GM12878 (cell line): ENCODE measurements around the gene VASH1. TPM values are rescaled to one million over a fixed set of nuclear protein-coding genes. Genes with fewer than 3 reads are reported as not detected.

Source experiments
- ATAC-seq: fragments of 200-7000 bp; cut with Tn5 transposase; 3 replicates; pipeline ENCODE4 v1.9.1; 2020; ENCODE audit warnings: mild to moderate bottlenecking, moderate library complexity
- BruUV-seq: library from RNA; stranded (reverse); fragments of 400-500 nt; replicated peaks from 2 replicates; lab custom pipeline; 2021; lab: Mats Ljungman, UMichigan
- CTCF ChIA-PET: fragments of 300-600 bp; sonication (Branson Sonifier 250); formaldehyde crosslinking; extraction: SDS; loops from one replicate; lab custom pipeline; 2021; ENCODE audit warnings: inconsistent platforms; lab: Yijun Ruan, JAX
- POLR2A ChIA-PET: fragments of 350-600 bp; formaldehyde crosslinking; extraction: SDS; loops from one replicate; lab custom pipeline; 2021; ENCODE audit warnings: inconsistent platforms; lab: Charles Lee
- RAD21 ChIA-PET: fragments of 300-600 bp; sonication (Branson Sonifier 250); formaldehyde crosslinking; loops from one replicate; lab custom pipeline; 2023; ENCODE audit warnings: antibody characterized with exemption; ENCODE audit not compliant: unreplicated experiment; lab: Charles Lee
- SMC1A ChIA-PET: fragments of 300-600 bp; sonication (Branson Sonifier 250); formaldehyde crosslinking; loops from one replicate; lab custom pipeline; 2023; ENCODE audit not compliant: unreplicated experiment, uncharacterized antibody; lab: Charles Lee
- DNase-seq: peaks from one replicate; pipeline ENCODE4 v3.0.0-alpha.2; 2011; ENCODE audit warnings: low read depth, low spot score
- FAIRE-seq: peaks from 3 replicates; lab custom pipeline; 2011; peaks lifted over from hg19 to GRCh38; lab: Jason Lieb, UNC
- H2AFZ ChIP-seq: 2 replicates; pipeline ENCODE4 v1.6.0; 2011; ENCODE audit warnings: low read depth, low read length, control low read depth; ENCODE audit not compliant: control insufficient read depth
- H3K27ac ChIP-seq: 2 replicates; pipeline ENCODE4 v1.5.1; 2011; ENCODE audit warnings: control low read depth; ENCODE audit not compliant: control insufficient read depth, insufficient read depth
- H3K27me3 ChIP-seq, 2 experiments: replicated peaks in 1 of 2; 2 replicates each; pipeline versions ENCODE4 v1.6.0 to v1.6.1; 2011; ENCODE audit warnings: low read length in 1 of 2; ENCODE audit not compliant: control insufficient read depth in 2 of 2, insufficient read depth in 2 of 2
- H3K36me3 ChIP-seq, 2 experiments: 2 replicates each; pipeline ENCODE4 v1.5.1; 2011; ENCODE audit warnings: low read length in 1 of 2; ENCODE audit not compliant: control insufficient read depth in 2 of 2, insufficient read depth in 2 of 2
- H3K4me1 ChIP-seq: 2 replicates; pipeline ENCODE4 v1.6.1; 2011; ENCODE audit warnings: mild to moderate bottlenecking, low read length, moderate library complexity, mixed read lengths; ENCODE audit not compliant: control insufficient read depth, insufficient read depth
- H3K4me2 ChIP-seq: 2 replicates; pipeline ENCODE4 v1.6.0; 2011; ENCODE audit warnings: control low read depth; ENCODE audit not compliant: control insufficient read depth, insufficient read depth
- H3K4me3 ChIP-seq: fragments of 200-600 bp; sonication (generic); 2 replicates; pipeline ENCODE4 v1.5.1; 2016
- H3K79me2 ChIP-seq: 2 replicates; pipeline ENCODE4 v1.6.0; 2011; ENCODE audit warnings: low read length; ENCODE audit not compliant: control insufficient read depth, insufficient read depth
- H3K9ac ChIP-seq: 2 replicates; pipeline ENCODE4 v1.8.0; 2011; ENCODE audit warnings: low read length, control low read depth, mixed read lengths; ENCODE audit not compliant: control insufficient read depth, insufficient read depth
- H3K9me3 ChIP-seq: replicated peaks from 3 replicates; pipeline ENCODE4 v1.5.1; 2011; ENCODE audit warnings: mild to moderate bottlenecking, low read length; ENCODE audit not compliant: control insufficient read depth, insufficient read depth
- H4K20me1 ChIP-seq: 2 replicates; pipeline ENCODE4 v1.6.0; 2011; ENCODE audit not compliant: control insufficient read depth, insufficient read depth
- CBX5 ChIP-seq: sonication (generic); IDR thresholded peaks from 2 replicates; pipeline ENCODE4 v1.6.1; 2016; ENCODE audit warnings: low read depth, moderate library complexity, mild to moderate bottlenecking, inconsistent platforms
- CHD2 ChIP-seq: IDR thresholded peaks from 2 replicates; pipeline ENCODE4 v1.6.1; 2011; ENCODE audit warnings: low read depth, low read length, improper control_type of control experiment, borderline replicate concordance
- CREB1 ChIP-seq: IDR thresholded peaks from 2 replicates; pipeline ENCODE4 v1.6.1; 2012; ENCODE audit warnings: low read depth, mild to moderate bottlenecking, inconsistent platforms
- IKZF2 ChIP-seq, 2 experiments: fragments of 450-650 bp; IDR thresholded peaks; 2 replicates each; pipeline ENCODE4 v1.6.1; 2017; ENCODE audit warnings: mild to moderate bottlenecking in 2 of 2, moderate library complexity in 2 of 2
- MEF2A ChIP-seq: IDR thresholded peaks from 2 replicates; pipeline ENCODE4 v1.6.1; 2011; ENCODE audit warnings: low read depth, mild to moderate bottlenecking, low read length, moderate library complexity; ENCODE audit not compliant: insufficient read depth
- MXI1 ChIP-seq: fragments of 150-350 bp; IDR thresholded peaks from 2 replicates; pipeline ENCODE4 v1.6.1; 2011; ENCODE audit warnings: low read depth, mild to moderate bottlenecking, inconsistent platforms, low read length, improper control_type of control experiment
- NFIC ChIP-seq: IDR thresholded peaks from 2 replicates; pipeline ENCODE4 v1.6.1; 2012; ENCODE audit warnings: low read depth, mild to moderate bottlenecking, inconsistent platforms, low read length, moderate library complexity
- NFYA ChIP-seq: IDR thresholded peaks from 2 replicates; pipeline ENCODE4 v1.6.1; 2011; ENCODE audit warnings: low read depth, mild to moderate bottlenecking, low read length, improper control_type of control experiment, borderline replicate concordance
- NKRF ChIP-seq: fragments of 450-650 bp; conservative IDR thresholded peaks from 2 replicates; pipeline ENCODE4 v1.6.1; 2017; ENCODE audit warnings: mild to moderate bottlenecking, moderate library complexity
- NR2C2 ChIP-seq: IDR thresholded peaks from 2 replicates; pipeline ENCODE4 v1.6.1; 2011; ENCODE audit warnings: borderline replicate concordance, low read depth; ENCODE audit not compliant: control insufficient read depth, insufficient read length
- NR2F1 ChIP-seq: fragments of 450-650 bp; conservative IDR thresholded peaks from 2 replicates; pipeline ENCODE4 v1.6.1; 2017; ENCODE audit warnings: mild to moderate bottlenecking
- POLR2AphosphoS2 ChIP-seq: IDR thresholded peaks from 2 replicates; pipeline ENCODE4 v1.6.1; 2011; ENCODE audit warnings: low read depth, mild to moderate bottlenecking, low read length, improper control_type of control experiment, moderate library complexity
- SREBF2 ChIP-seq: IDR thresholded peaks from 2 replicates; pipeline ENCODE4 v1.6.1; 2012; ENCODE audit warnings: mild to moderate bottlenecking, low read length
- SUZ12 ChIP-seq: fragments of 200-600 bp; sonication (generic); IDR thresholded peaks from one replicate; pipeline ENCODE4 v1.6.1; 2018; ENCODE audit warnings: antibody characterized with exemption, mild to moderate bottlenecking; ENCODE audit not compliant: unreplicated experiment
- ZNF384 ChIP-seq: IDR thresholded peaks from 2 replicates; pipeline ENCODE4 v1.6.1; 2012; ENCODE audit warnings: low read depth, mild to moderate bottlenecking, low read length, improper control_type of control experiment, borderline replicate concordance
- WGBS: methylation state at CpG from one replicate; pipeline ENCODE4 v1.1.6; 2016; ENCODE audit warnings: low lambda C conversion rate; ENCODE audit not compliant: insufficient replicate concordance, insufficient coverage; ENCODE audit errors: missing lambda C conversion rate; 5-methylcytosine and 5-hydroxymethylcytosine counted together
- in situ Hi-C: fragments of 300-500 bp; cut with MboI; formaldehyde crosslinking; loops from 9 replicates; pipeline ENCODE4 v1.14.3; 2018; ENCODE audit warnings: mixed read lengths
- intact Hi-C: fragments of 100-400 bp; cut with micrococcal nuclease; formaldehyde crosslinking; loops from one replicate; pipeline ENCODE4 v1.14.2; 2022; ENCODE audit not compliant: unreplicated experiment
- polyA plus RNA-seq, 11 experiments: library from polyadenylated mRNA; depleted of rRNA in 4 of 11; unstranded in 6 of 11; stranded (reverse) in 5 of 11; fragments of >200 nt; fragmentation: Nextera tagmentation in 4 of 11; fragmentation: Illumina TruSeq in 1 of 11; extraction: Ambion mirVana in 4 of 11; extraction: Trizol in 1 of 11; gene quantifications; 1 replicate in 1 of 11; 2 replicates in 10 of 11; pipeline versions ENCODE4 v1.2.1 to v1.2.3, GENCODE V29; 2011 to 2016; ENCODE audit warnings: inconsistent platforms in 2 of 11, missing spikeins in 2 of 11, low read depth in 1 of 11
- total RNA-seq, 4 experiments: library from RNA; depleted of rRNA in 3 of 4; stranded (reverse); fragments of >200 nt in 3 of 4; fragmentation: Illumina TruSeq in 1 of 4; extraction: Trizol in 1 of 4; gene quantifications; 2 replicates each; pipeline versions ENCODE4 v1.2.1 to v1.2.3, GENCODE V29; 2013 to 2021

VASH1 gene
- total and polyA plus RNA-seq, 10 of the 15 experiments (the other 5 are each of a cell fraction or from before 2014, with no cell fraction given) = 0.06 to 2.3 (median 0.53) TPM

DNA sequence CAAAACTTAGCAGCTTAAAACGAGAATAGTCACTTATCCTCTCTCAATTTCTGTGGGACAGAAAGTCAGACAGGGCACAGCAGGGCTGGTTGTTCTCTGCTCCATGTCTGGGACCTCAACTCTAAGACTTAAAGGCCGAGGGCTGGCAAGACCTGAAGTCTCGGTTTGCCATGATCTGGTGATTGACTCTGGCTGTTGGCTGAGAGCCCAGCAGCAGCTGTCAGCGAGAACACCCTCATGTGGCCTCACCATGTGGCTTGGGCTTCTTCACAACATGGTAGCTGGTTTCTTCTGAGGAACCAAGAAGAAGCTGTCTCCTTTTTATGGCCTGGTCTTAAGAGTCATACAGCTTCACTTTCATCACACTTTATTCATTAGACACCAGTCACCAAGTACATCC lies 1.7 kb upstream of the VASH1 start:
- BruUV-seq = no TSS peak
- H3K4me1 ChIP-seq = no peaks in the 10 kb centered on the region; the same call in 1 of the 2 replicates
- no peaks in the 10 kb centered on the region for H3K9me3 ChIP-seq
- SMC1A ChIA-PET = interaction anchor here (1.5 kb wide), 1 partner anchor 49 kb away, joined by 5 read pairs; no protein-coding TSS in a partner anchor
- H3K4me3 ChIP-seq = no peak overlapping the region
- peaks cover 2 to 7% of the 10 kb centered on the region in 2 experiments for H3K27me3 ChIP-seq
- TF ChIP-seq NFYA (no peak), MEF2A (no peak), CREB1 (no peak)
- 8% methylated on average over 4 of the region's 4 CpGs for WGBS
- FAIRE-seq = no peak
- ATAC-seq = no peak
- POLR2A ChIA-PET = no interaction called here
- no peaks in the 10 kb centered on the region for H4K20me1 ChIP-seq
- no peak overlapping the region for H3K27ac ChIP-seq
- no peaks in the 10 kb centered on the region for H3K36me3 ChIP-seq
- no peaks in the 10 kb centered on the region for H3K79me2 ChIP-seq
- CTCF ChIA-PET = interaction anchor here (1.2 to 1.4 kb wide), 2 partner anchors 25 to 50 kb away, joined by 3 to 4 read pairs; no protein-coding TSS in a partner anchor
- RAD21 ChIA-PET = no interaction called here
- in situ Hi-C loops = no loop called here
- no peak overlapping the region for H3K9ac ChIP-seq
- H2AFZ ChIP-seq = no peak overlapping the region
- no peak for DNase-seq
- intact Hi-C loops = no loop called here
- H3K4me2 ChIP-seq = no peak overlapping the region

- H3K4me3 ChIP-seq = peak overlapping the region; percentile 71
- BruUV-seq = no TSS peak
- in situ Hi-C loops = no loop called here
- DNase-seq = no peak
- ChIA-PET POLR2A (no interaction called here), SMC1A (interaction anchor here (1.5 kb wide), 1 partner anchor 50 kb away, joined by 5 read pairs; no protein-coding TSS in a partner anchor), CTCF (interaction anchor here (1.2 to 1.4 kb wide), 2 partner anchors 24 to 51 kb away, joined by 3 to 4 read pairs; no protein-coding TSS in a partner anchor), RAD21 (no interaction called here)
- H3K9me3 ChIP-seq = no peaks in the 10 kb centered on the region
- H3K36me3 ChIP-seq = no peaks in the 10 kb centered on the region
- no peaks in the 10 kb centered on the region for H3K79me2 ChIP-seq
- H3K4me2 ChIP-seq = peak overlapping the region; percentile 78
- peak overlapping the region; percentile 66 for H2AFZ ChIP-seq
- no peak overlapping the region for H3K9ac ChIP-seq
- no peaks in the 10 kb centered on the region for H4K20me1 ChIP-seq
- H3K4me1 ChIP-seq = no peaks in the 10 kb centered on the region; the same call in 1 of the 2 replicates
- no peak for ATAC-seq
- peaks cover 2 to 7% of the 10 kb centered on the region in 2 experiments for H3K27me3 ChIP-seq
- H3K27ac ChIP-seq = no peak overlapping the region
- no peak for FAIRE-seq
- intact Hi-C loops = loop anchor here (5.0 kb wide), 1 partner anchor 52 kb away; the partner anchor contains the start of gene ANGEL1
- WGBS = 61% methylated on average over 25 of the region's 26 CpGs
- TF ChIP-seq ZNF384 (no peak), POLR2AphosphoS2 (no peak), NKRF (no peak), CHD2 (no peak), MXI1 (no peak), SUZ12 (no peak), NFIC (no peak), NR2C2 (no peak), SREBF2 (no peak), CBX5 (no peak), NR2F1 (no peak), IKZF2 (IDR thresholded peaks at IDR 0.05) (no peak)
Measured at GRCh38 chr14:76760331-76761135, 735 bp upstream of the VASH1 start.
